HG03571 (cell line): ENCODE measurements around the gene KAT2A.

ENCODE experiments used
- ATAC-seq: cut with Tn5 transposase; IDR thresholded peaks from one replicate; pipeline ENCODE4 v1.9.1; 2021; ENCODE audit not compliant: unreplicated experiment

Gene KAT2A

GRCh38 chr17:42135664-42136653, 14.8 kb upstream of the KAT2A start:
- ATAC-seq, result no peak

GRCh38 chr17:42135151-42135550, 14.0 kb upstream of the KAT2A start:
- no peak for ATAC-seq

GRCh38 chr17:42133461-42134041, 12.4 kb upstream of the KAT2A start:
- ATAC-seq, result no peak

GRCh38 chr17:42132941-42133340, 11.8 kb upstream of the KAT2A start:
- ATAC-seq, result no peak

GRCh38 chr17:42131981-42132432, 10.8 kb upstream of the KAT2A start:
- ATAC-seq, result no peak

GRCh38 chr17:42131232-42131631, 10.1 kb upstream of the KAT2A start:
- no peak for ATAC-seq

GRCh38 chr17:42130310-42130936, 9.3 kb upstream of the KAT2A start:
- ATAC-seq, result no peak

- ATAC-seq, result no peak
Measured at GRCh38 chr17:42129109-42129837, 8.1 kb upstream of the KAT2A start.

- ATAC-seq, result no peak
Measured at GRCh38 chr17:42127414-42127813, 6.2 kb upstream of the KAT2A start.

- ATAC-seq, result no peak
Measured at GRCh38 chr17:42126836-42127235, 5.7 kb upstream of the KAT2A start.

- ATAC-seq, result no peak
Measured at GRCh38 chr17:42125565-42125964, 4.4 kb upstream of the KAT2A start.

- no peak for ATAC-seq
Measured at GRCh38 chr17:42124256-42124655, 3.1 kb upstream of the KAT2A start.

- ATAC-seq, result no peak
Measured at GRCh38 chr17:42122371-42123303, 1.5 kb upstream of the KAT2A start, which contains the start of gene HSPB9. Gene HSPB9, plus strand, starts transcription at chr17:42122804. Its CDS starts 47 bp downstream, at chr17:42122851.

- ATAC-seq, result no peak
Measured at GRCh38 chr17:42120161-42120769, 902 bp downstream of the KAT2A start.

- no peak for ATAC-seq
Measured at GRCh38 chr17:42119301-42119700, 1.9 kb downstream of the KAT2A start.

GRCh38 chr17:42118545-42118944, 2.6 kb downstream of the KAT2A start:
- no peak for ATAC-seq

GRCh38 chr17:42118126-42118510, 3.0 kb downstream of the KAT2A start:
- no peak for ATAC-seq

GRCh38 chr17:42117397-42118125, 3.6 kb downstream of the KAT2A start:
- ATAC-seq, result no peak
